HepG2 (cell line): Measurements from ENCODE around the gene THRA. TPM values are rescaled to one million over a fixed set of nuclear protein-coding genes. Genes with fewer than 3 reads are reported as not detected.
A peak's percentile ranks its signal among the peaks of the same experiment; 100 is the strongest.

Experiments
- ARNT2 ChIP-seq: sonication (generic); formaldehyde crosslinking; IDR thresholded peaks from 2 replicates; pipeline ENCODE4 v1.8.0; 2022; ENCODE audit warnings: mild to moderate bottlenecking, low read depth, missing genetic modification reagents, moderate library complexity
- ATF7 ChIP-seq, 2 experiments: fragments of 450-650 bp in 1 of 2; sonication (generic) in 1 of 2; formaldehyde crosslinking in 1 of 2; IDR thresholded peaks; 2 replicates each; pipeline versions ENCODE4 v1.4.0 to v1.6.1; 2016 to 2020; ENCODE audit warnings: antibody characterized with exemption in 1 of 2, mild to moderate bottlenecking in 1 of 2, missing genetic modification reagents in 1 of 2
- ETV5 ChIP-seq: IDR thresholded peaks from 2 replicates; pipeline ENCODE4 v1.6.1; 2018; ENCODE audit warnings: missing biosample characterization, missing genetic modification reagents, inconsistent platforms, borderline replicate concordance
- GABPA ChIP-seq, 2 experiments: IDR thresholded peaks; 2 replicates each; pipeline ENCODE4 v1.6.1; 2011 to 2016; ENCODE audit warnings: low read depth in 2 of 2, low read length in 1 of 2, missing biosample characterization in 1 of 2, missing genetic modification characterization in 1 of 2
- HDAC2 ChIP-seq: sonication (generic); formaldehyde crosslinking; IDR thresholded peaks from 2 replicates; pipeline ENCODE4 v1.4.0; 2020; ENCODE audit warnings: missing genetic modification reagents
- HIVEP1 ChIP-seq: sonication (generic); formaldehyde crosslinking; IDR thresholded peaks from 2 replicates; pipeline ENCODE4 v1.4.0; 2020; ENCODE audit warnings: mild to moderate bottlenecking, missing genetic modification reagents
- HNRNPLL ChIP-seq: fragments of 200-400 bp; formaldehyde crosslinking; IDR thresholded peaks from 2 replicates; pipeline ENCODE4 v1.6.1; 2017; ENCODE audit warnings: mild to moderate bottlenecking, low read depth, low read length; ENCODE audit not compliant: poor library complexity, severe bottlenecking
- MED13 ChIP-seq: sonication (generic); formaldehyde crosslinking; IDR thresholded peaks from 2 replicates; pipeline ENCODE4 v1.5.0; 2020; ENCODE audit warnings: missing genetic modification reagents
- MXI1 ChIP-seq: IDR thresholded peaks from 3 replicates; pipeline ENCODE4 v1.6.1; 2012; ENCODE audit warnings: low read depth, low read length, inconsistent platforms, borderline replicate concordance
- PRDM10 ChIP-seq: sonication (generic); formaldehyde crosslinking; IDR thresholded peaks from 2 replicates; pipeline ENCODE4 v1.4.0; 2020; ENCODE audit warnings: low read depth, missing genetic modification reagents
- SMAD1 ChIP-seq: sonication (generic); formaldehyde crosslinking; IDR thresholded peaks from 2 replicates; pipeline ENCODE4 v1.4.0; 2020; ENCODE audit warnings: missing genetic modification reagents, low read depth, mild to moderate bottlenecking, borderline replicate concordance
- SOX6 ChIP-seq, 2 experiments: fragments of 450-650 bp in 1 of 2; sonication (generic) in 1 of 2; formaldehyde crosslinking in 1 of 2; IDR thresholded peaks; 2 replicates each; pipeline versions ENCODE4 v1.4.0 to v1.6.1; 2017 to 2020; ENCODE audit warnings: antibody characterized with exemption in 1 of 2, mild to moderate bottlenecking in 1 of 2, missing genetic modification reagents in 1 of 2
- SRSF1 ChIP-seq: fragments of 200-400 bp; formaldehyde crosslinking; optimal IDR thresholded peaks from 2 replicates; pipeline ENCODE3; 2017; ENCODE audit warnings: mild to moderate bottlenecking, low read depth, low read length, moderate library complexity
- ZNF44 ChIP-seq: sonication (generic); formaldehyde crosslinking; IDR thresholded peaks from 2 replicates; pipeline ENCODE4 v1.5.1; 2020; ENCODE audit warnings: mild to moderate bottlenecking, missing genetic modification reagents
- ZNF687 ChIP-seq: sonication (generic); formaldehyde crosslinking; IDR thresholded peaks from 2 replicates; pipeline ENCODE4 v1.5.1; 2020; ENCODE audit warnings: mild to moderate bottlenecking, missing genetic modification reagents, moderate library complexity
- ZNF768 ChIP-seq: sonication (generic); formaldehyde crosslinking; IDR thresholded peaks from 2 replicates; pipeline ENCODE4 v1.4.0; 2020; ENCODE audit warnings: missing genetic modification reagents
- ZXDC ChIP-seq: sonication (generic); formaldehyde crosslinking; IDR thresholded peaks from 2 replicates; pipeline ENCODE4 v1.5.0; 2020; ENCODE audit warnings: mild to moderate bottlenecking, missing genetic modification reagents
- polyA plus RNA-seq, 8 experiments: library from polyadenylated mRNA; depleted of rRNA in 3 of 8; stranded (reverse) in 7 of 8; unstranded in 1 of 8; fragments of >200 nt; fragmentation: Illumina TruSeq in 4 of 8; extraction: Trizol in 4 of 8; gene quantifications; 2 replicates each; pipeline versions ENCODE4 v1.2.1 to v1.2.3, GENCODE V29; 2011 to 2016; ENCODE audit warnings: low read depth in 4 of 8, missing spikeins in 1 of 8, mixed read lengths in 1 of 8; ENCODE audit not compliant: insufficient read depth in 1 of 8
- total RNA-seq, 5 experiments: library from RNA; depleted of rRNA; stranded (reverse); fragments of >200 nt; fragmentation: Illumina TruSeq; extraction: Trizol; gene quantifications; 2 replicates each; pipeline ENCODE4 v1.2.3, GENCODE V29; 2016; ENCODE audit warnings: low read depth in 1 of 5

Gene THRA
- total and polyA plus RNA-seq, 2 of the 13 experiments (the other 11 are each of a cell fraction or from before 2014, with no cell fraction given): 8.0 to 9.9 TPM

GRCh38 chr17:40072040-40072734 lies 9.4 kb downstream of the THRA start (continued):
- TF ChIP-seq ZNF687 (CRISPR knock-in tag) (peak; percentile 68), ZNF768 (CRISPR knock-in tag) (0 out of 2 replicates have a peak, but pooled peaks have one; percentile 11), MXI1 (peak; percentile 35; the same call in 1 of the 3 replicates), MED13 (CRISPR knock-in tag) (peak; percentile 51; the same call in 1 of the 2 replicates), PRDM10 (CRISPR knock-in tag) (0 out of 2 replicates have a peak, but pooled peaks have one; percentile 4), ETV5 (peak; percentile 11; the same call in 1 of the 2 replicates), ZNF44 (CRISPR knock-in tag) (0 out of 2 replicates have a peak, but pooled peaks have one; percentile 52), ATF7 (IDR thresholded peaks at IDR 0.05) (no peak), ATF7 (CRISPR knock-in tag; IDR thresholded peaks at IDR 0.05) (0 out of 2 replicates have a peak, but pooled peaks have one; percentile 12), ARNT2 (CRISPR knock-in tag) (peak; percentile 14; the same call in 1 of the 2 replicates), HIVEP1 (CRISPR knock-in tag) (peak; percentile 16; the same call in 1 of the 2 replicates), SMAD1 (CRISPR knock-in tag) (0 out of 2 replicates have a peak, but pooled peaks have one; percentile 31), HDAC2 (CRISPR knock-in tag) (no peak), SOX6 (IDR thresholded peaks at IDR 0.05) (no peak), SOX6 (CRISPR knock-in tag; IDR thresholded peaks at IDR 0.05) (peak; percentile 21), HNRNPLL (peak; percentile 44), GABPA (IDR thresholded peaks at IDR 0.05; ENCODE audit: low read depth, low read length) (no peak), GABPA (CRISPR knock-in tag; IDR thresholded peaks at IDR 0.05; ENCODE audit: low read depth) (no peak), SRSF1 (peak; percentile 90), ZXDC (peak; percentile 49; the same call in 1 of the 2 replicates)
